SK-N-SH (cell line): ENCODE results near the gene GAS6. TPM values are rescaled to one million over a fixed set of nuclear protein-coding genes. Genes with fewer than 3 reads are reported as not detected.
A peak's percentile ranks its signal among the peaks of the same experiment; 100 is the strongest.

Source experiments
- CTCF ChIA-PET: fragments of 300-600, 350-600 bp; formaldehyde crosslinking; extraction: SDS; loops from one replicate; lab custom pipeline; 2021; lab: Yijun Ruan, JAX
- POLR2A ChIA-PET: fragments of 350-600 bp; sonication (Branson Sonifier 250); formaldehyde crosslinking; extraction: SDS; loops from one replicate; lab custom pipeline; 2020; ENCODE audit warnings: antibody characterized with exemption, inconsistent platforms; lab: Yijun Ruan, JAX
- DNase-seq: peaks from one replicate; pipeline ENCODE4 v3.0.0; 2012
- H2AFZ ChIP-seq: fragments of 200-600 bp; sonication (generic); 2 replicates; pipeline ENCODE4 v1.8.1; 2016; ENCODE audit warnings: antibody characterized with exemption, mild to moderate bottlenecking, low read depth
- H3F3A ChIP-seq: fragments of 200-600 bp; sonication (generic); replicated peaks from 2 replicates; pipeline ENCODE3; 2016; ENCODE audit warnings: antibody characterized with exemption, mild to moderate bottlenecking; ENCODE audit not compliant: insufficient read depth
- H3K27ac ChIP-seq, 2 experiments: fragments of 200-500 bp in 1 of 2; fragments of 200-600 bp in 1 of 2; sonication (Bioruptor generic) in 1 of 2; sonication (generic), shearing (Covaris generic) in 1 of 2; 2 replicates each; pipeline versions ENCODE4 v1.5.1 to v1.6.1; 2014 to 2016; ENCODE audit warnings: low read depth in 2 of 2, inconsistent platforms in 1 of 2, low read length in 1 of 2, mild to moderate bottlenecking in 1 of 2, mixed read lengths in 1 of 2
- H3K27me3 ChIP-seq: fragments of 200-600 bp; sonication (generic), shearing (Covaris generic); 2 replicates; pipeline ENCODE4 v1.6.1; 2016; ENCODE audit warnings: mixed run types; ENCODE audit not compliant: insufficient read depth
- H3K36me3 ChIP-seq, 2 experiments: fragments of 200-500 bp in 1 of 2; fragments of 200-600 bp in 1 of 2; sonication (Bioruptor generic) in 1 of 2; sonication (generic) in 1 of 2; replicated peaks in 1 of 2; 2 replicates each; pipeline versions ENCODE3 to v1.5.1; 2014 to 2016; ENCODE audit warnings: low read length in 1 of 2, mild to moderate bottlenecking in 1 of 2; ENCODE audit not compliant: insufficient read depth in 2 of 2, control insufficient read depth in 1 of 2
- H3K4me1 ChIP-seq, 2 experiments: fragments of 200-500 bp in 1 of 2; fragments of 200-600 bp in 1 of 2; sonication (Bioruptor generic) in 1 of 2; sonication (generic), shearing (Covaris generic) in 1 of 2; 2 replicates each; pipeline versions ENCODE4 v1.5.1 to v1.6.1; 2014 to 2016; ENCODE audit warnings: low read depth in 1 of 2, low read length in 1 of 2, mixed run types in 1 of 2; ENCODE audit not compliant: insufficient read depth in 2 of 2, control insufficient read depth in 1 of 2
- H3K4me2 ChIP-seq: fragments of 200-600 bp; sonication (generic), shearing (Covaris generic); 2 replicates; pipeline ENCODE4 v1.6.1; 2017; ENCODE audit warnings: mixed run types
- H3K4me3 ChIP-seq, 2 experiments: fragments of 200-500 bp in 1 of 2; fragments of 200-600 bp in 1 of 2; sonication (Bioruptor generic) in 1 of 2; sonication (generic), shearing (Covaris generic) in 1 of 2; 2 replicates each; pipeline versions ENCODE4 v1.5.1 to v1.8.1; 2014 to 2016; ENCODE audit warnings: low read depth in 2 of 2, inconsistent platforms in 1 of 2, low read length in 1 of 2, mild to moderate bottlenecking in 1 of 2, mixed read lengths in 1 of 2, moderate library complexity in 1 of 2
- H3K79me2 ChIP-seq: fragments of 200-600 bp; sonication (generic); 2 replicates; pipeline ENCODE4 v1.8.1; 2017; ENCODE audit warnings: mild to moderate bottlenecking; ENCODE audit not compliant: insufficient read depth
- H3K9ac ChIP-seq: fragments of 200-600 bp; sonication (generic); 2 replicates; pipeline ENCODE4 v1.6.1; 2017; ENCODE audit warnings: mixed run types
- H3K9me2 ChIP-seq: fragments of 200-600 bp; sonication (generic); 2 replicates; pipeline ENCODE4 v1.6.1; 2017; ENCODE audit warnings: mixed run types
- H3K9me3 ChIP-seq: fragments of 200-600 bp; sonication (generic); 2 replicates; pipeline ENCODE4 v1.6.1; 2017; ENCODE audit warnings: mixed run types, mild to moderate bottlenecking, moderate library complexity
- H4K20me1 ChIP-seq: fragments of 200-600 bp; sonication (generic); 2 replicates; pipeline ENCODE4 v1.6.1; 2017; ENCODE audit warnings: mild to moderate bottlenecking, mixed run types; ENCODE audit not compliant: insufficient read depth
- ELF1 ChIP-seq: IDR thresholded peaks from 2 replicates; pipeline ENCODE4 v1.4.0; 2012
- EP300 ChIP-seq, 2 experiments: IDR thresholded peaks; 2 replicates each; pipeline versions ENCODE4 v1.4.0 to v1.6.1; 2012; ENCODE audit warnings: borderline replicate concordance in 1 of 2, low read depth in 1 of 2, low read length in 1 of 2
- FOSL2 ChIP-seq: IDR thresholded peaks from 2 replicates; pipeline ENCODE4 v1.4.0; 2012; ENCODE audit warnings: low read depth, mild to moderate bottlenecking, moderate library complexity, borderline replicate concordance
- FOXJ3 ChIP-seq: sonication (generic); formaldehyde crosslinking; IDR thresholded peaks from 2 replicates; pipeline ENCODE4 v1.5.1; 2020; ENCODE audit warnings: mild to moderate bottlenecking, missing genetic modification reagents
- FOXM1 ChIP-seq: IDR thresholded peaks from 2 replicates; pipeline ENCODE4 v1.4.0; 2012; ENCODE audit warnings: low read depth, mild to moderate bottlenecking
- GABPA ChIP-seq: IDR thresholded peaks from 2 replicates; pipeline ENCODE4 v1.4.0; 2012; ENCODE audit warnings: low read depth, mild to moderate bottlenecking
- JUND ChIP-seq: IDR thresholded peaks from 2 replicates; pipeline ENCODE4 v1.4.0; 2012
- MAX ChIP-seq: IDR thresholded peaks from 2 replicates; pipeline ENCODE4 v1.4.0; 2012; ENCODE audit warnings: low read depth
- MEF2A ChIP-seq: IDR thresholded peaks from 2 replicates; pipeline ENCODE4 v1.4.0; 2012; ENCODE audit warnings: low read depth, borderline replicate concordance
- MXI1 ChIP-seq: IDR thresholded peaks from 2 replicates; pipeline ENCODE4 v1.6.1; 2012; ENCODE audit warnings: mild to moderate bottlenecking, low read depth, low read length, improper control_type of control experiment
- NRF1 ChIP-seq: IDR thresholded peaks from 2 replicates; pipeline ENCODE4 v1.6.1; 2012; ENCODE audit warnings: low read depth, mild to moderate bottlenecking, low read length
- POLR2AphosphoS5 ChIP-seq: IDR thresholded peaks from 2 replicates; pipeline ENCODE4 v1.6.1; 2012; ENCODE audit warnings: low read depth, low read length
- RAD21 ChIP-seq: IDR thresholded peaks from 2 replicates; pipeline ENCODE4 v1.6.1; 2012; ENCODE audit warnings: mild to moderate bottlenecking, low read length
- RCOR1 ChIP-seq: fragments of 150-350 bp; IDR thresholded peaks from 2 replicates; pipeline ENCODE4 v1.6.1; 2017; ENCODE audit warnings: antibody characterized with exemption, low read length
- RXRA ChIP-seq: IDR thresholded peaks from 2 replicates; pipeline ENCODE4 v1.4.0; 2012; ENCODE audit warnings: low read depth, mild to moderate bottlenecking, borderline replicate concordance
- SIN3A ChIP-seq: IDR thresholded peaks from 2 replicates; pipeline ENCODE4 v1.6.1; 2012; ENCODE audit warnings: low read depth, mild to moderate bottlenecking, low read length, moderate library complexity, borderline replicate concordance
- SMC3 ChIP-seq: IDR thresholded peaks from 2 replicates; pipeline ENCODE4 v1.6.1; 2012; ENCODE audit warnings: low read depth, low read length, improper control_type of control experiment
- TAF1 ChIP-seq: IDR thresholded peaks from 2 replicates; pipeline ENCODE4 v1.6.1; 2012; ENCODE audit warnings: low read depth, mild to moderate bottlenecking, low read length, moderate library complexity, borderline replicate concordance
- WGBS: methylation state at CpG from one replicate; pipeline ENCODE4 v1.1.6; 2017; ENCODE audit warnings: low lambda C conversion rate; 5-methylcytosine and 5-hydroxymethylcytosine counted together
- polyA plus RNA-seq, 3 experiments: library from polyadenylated mRNA; depleted of rRNA; stranded (reverse); fragments of >200 nt; gene quantifications; 2 replicates each; pipeline ENCODE4 v1.2.3, GENCODE V29; 2012
- TF ChIP-seq, protein P1 (sequence below): IDR thresholded peaks from 2 replicates; pipeline ENCODE4; 2012
- TF ChIP-seq, protein P2 (sequence below): IDR thresholded peaks from 2 replicates; pipeline ENCODE4 v1.4.0; 2012; ENCODE audit warnings: low read depth, borderline replicate concordance

The GAS6 gene
- polyA plus RNA-seq, 1 of the 3 experiments (the other 2 are of a cell fraction), result 380 TPM

DNA sequence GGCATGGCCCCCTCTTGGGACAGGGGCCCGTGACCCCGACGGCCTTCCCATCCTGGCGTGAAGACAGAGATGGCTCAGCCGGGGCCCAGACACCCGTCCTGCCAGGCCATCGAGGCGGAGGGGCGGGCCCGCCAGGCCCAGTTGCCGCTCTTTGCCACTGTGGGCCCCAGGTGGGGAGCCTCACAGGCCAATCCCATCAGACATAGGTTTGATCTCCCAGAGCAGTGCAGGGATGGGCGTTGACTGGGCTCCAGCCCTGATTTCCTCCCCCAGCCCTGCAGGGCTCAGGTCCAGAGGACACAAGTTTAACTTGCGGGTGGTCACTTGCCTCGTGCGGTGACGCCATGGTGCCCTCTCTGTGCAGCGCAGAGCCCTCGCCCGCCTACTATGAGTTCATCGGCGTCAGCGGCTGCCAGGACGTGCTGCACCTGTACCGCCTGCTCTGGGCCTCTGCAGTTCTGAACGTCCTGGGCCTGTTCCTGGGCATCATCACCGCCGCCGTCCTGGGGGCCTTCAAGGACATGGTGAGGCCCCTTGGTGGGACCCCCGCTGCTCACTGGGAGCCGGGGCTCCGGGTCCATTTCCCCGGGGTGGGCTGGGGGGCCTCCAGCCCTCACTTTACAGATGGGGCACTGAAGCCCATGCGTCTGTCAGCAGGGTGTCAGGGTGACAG, 62.5 kb downstream of the GAS6 start:
- TF ChIP-seq GABPA (no peak), RXRA (no peak), SIN3A (no peak), MXI1 (no peak), NRF1 (no peak), SMC3 (no peak), TAF1 (no peak), FOSL2 (no peak), EP300 (IDR thresholded peaks at IDR 0.05; ENCODE audit: borderline replicate concordance in 1 of 2, low read depth in 1 of 2, low read length in 1 of 2) (no peak), JUND (no peak), RCOR1 (no peak), MAX (no peak), FOXM1 (no peak), MEF2A (no peak), ELF1 (no peak), FOXJ3 (CRISPR knock-in tag) (no peak), POLR2AphosphoS5 (no peak), RAD21 (no peak)
- TF ChIP-seq, protein P1, sequence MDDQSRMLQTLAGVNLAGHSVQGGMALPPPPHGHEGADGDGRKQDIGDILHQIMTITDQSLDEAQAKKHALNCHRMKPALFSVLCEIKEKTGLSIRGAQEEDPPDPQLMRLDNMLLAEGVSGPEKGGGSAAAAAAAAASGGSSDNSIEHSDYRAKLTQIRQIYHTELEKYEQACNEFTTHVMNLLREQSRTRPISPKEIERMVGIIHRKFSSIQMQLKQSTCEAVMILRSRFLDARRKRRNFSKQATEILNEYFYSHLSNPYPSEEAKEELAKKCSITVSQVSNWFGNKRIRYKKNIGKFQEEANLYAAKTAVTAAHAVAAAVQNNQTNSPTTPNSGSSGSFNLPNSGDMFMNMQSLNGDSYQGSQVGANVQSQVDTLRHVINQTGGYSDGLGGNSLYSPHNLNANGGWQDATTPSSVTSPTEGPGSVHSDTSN, result no peak
- TF ChIP-seq, protein P2, sequence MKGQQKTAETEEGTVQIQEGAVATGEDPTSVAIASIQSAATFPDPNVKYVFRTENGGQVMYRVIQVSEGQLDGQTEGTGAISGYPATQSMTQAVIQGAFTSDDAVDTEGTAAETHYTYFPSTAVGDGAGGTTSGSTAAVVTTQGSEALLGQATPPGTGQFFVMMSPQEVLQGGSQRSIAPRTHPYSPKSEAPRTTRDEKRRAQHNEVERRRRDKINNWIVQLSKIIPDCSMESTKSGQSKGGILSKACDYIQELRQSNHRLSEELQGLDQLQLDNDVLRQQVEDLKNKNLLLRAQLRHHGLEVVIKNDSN, result no peak
- Histone ChIP-seq H3K27me3 (no peaks in the 10 kb centered on the region), H3K36me3 (no peaks in the 10 kb centered on the region), H3K4me2 (no peak overlapping the region), H3K9me3 (no peaks in the 10 kb centered on the region), H3K79me2 (no peaks in the 10 kb centered on the region), H3K9ac (no peak overlapping the region), H3K27ac (peak overlapping the region in 1 of 2 experiments; percentile 80; a peak in 2 of 4 replicates), H3K4me1 (peaks cover 0 to 15% of the 10 kb centered on the region in 2 experiments; a peak in 1 of 4 replicates), H2AFZ (no peak overlapping the region), H3K4me3 (no peak overlapping the region), H4K20me1 (no peaks in the 10 kb centered on the region), H3F3A (no peaks in the 10 kb centered on the region), H3K9me2 (no peaks in the 10 kb centered on the region)
- no peak for DNase-seq
- ChIA-PET CTCF (interaction anchor here (1.3 to 1.6 kb wide), 2 partner anchors 75 to 77 kb away, joined by 3 to 6 read pairs; no protein-coding TSS in a partner anchor), POLR2A (no interaction called here)
- 98% methylated on average over 10 of the region's 33 CpGs for WGBS
